H7 (cell line): ENCODE data around the gene CD79A. TPM values are rescaled to one million over a fixed set of nuclear protein-coding genes. Genes with fewer than 3 reads are reported as not detected.
A peak's percentile ranks its signal among the peaks of the same experiment; 100 is the strongest.

Source experiments
- DNase-seq: peaks from one replicate; pipeline ENCODE4 v3.0.0; 2012
- H3K27me3 ChIP-seq: 2 replicates; pipeline ENCODE4 v1.6.0; 2011; ENCODE audit warnings: mild to moderate bottlenecking, low read length; ENCODE audit not compliant: control insufficient read depth, insufficient read depth
- H3K36me3 ChIP-seq: replicated peaks from 2 replicates; pipeline ENCODE4 v1.5.1; 2011; ENCODE audit warnings: low read length; ENCODE audit not compliant: control insufficient read depth, insufficient read depth
- H3K4me3 ChIP-seq: 2 replicates; pipeline ENCODE4 v1.5.1; 2011; ENCODE audit warnings: low read depth, mild to moderate bottlenecking, control low read depth, low read length, moderate library complexity; ENCODE audit not compliant: insufficient read depth
- total RNA-seq: library from RNA; depleted of rRNA; stranded (reverse); fragments of >200 nt; shearing (Covaris generic); gene quantifications from 2 replicates; pipeline ENCODE4 v1.2.3, GENCODE V29; 2014

Gene CD79A
- total RNA-seq, 1 experiment from 2014 or later = not detected

DNA sequence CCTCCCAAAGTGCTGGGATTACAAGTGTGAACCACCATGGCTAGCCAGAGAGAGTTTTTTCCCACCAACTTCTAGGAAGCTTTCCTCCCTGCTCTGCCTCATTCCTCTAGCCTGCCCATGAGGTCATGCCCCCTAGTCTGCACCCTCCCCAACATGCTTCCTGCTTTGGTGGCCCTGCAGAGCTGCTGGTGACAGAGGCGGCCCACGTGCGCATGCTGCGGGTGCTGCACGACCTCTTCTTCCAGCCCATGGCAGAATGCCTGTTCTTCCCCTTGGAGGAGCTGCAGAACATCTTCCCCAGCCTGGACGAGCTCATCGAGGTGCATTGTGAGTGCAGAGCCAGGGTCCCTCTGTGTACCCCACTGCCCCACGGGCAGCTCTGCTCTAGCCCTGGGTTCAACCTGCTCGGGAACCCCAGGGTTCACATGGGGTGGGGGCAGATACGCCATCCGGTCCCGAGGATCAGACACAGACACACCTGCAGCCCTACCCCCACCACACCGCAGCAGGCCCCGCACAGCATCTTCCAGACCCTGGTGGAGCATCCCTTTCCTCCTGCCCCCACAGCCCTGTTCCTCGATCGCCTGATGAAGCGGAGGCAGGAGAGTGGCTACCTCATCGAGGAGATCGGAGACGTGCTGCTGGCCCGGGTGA, 24.8 kb downstream of the CD79A start:
- Histone ChIP-seq H3K4me3 (no peak overlapping the region), H3K27me3 (no peaks in the 10 kb centered on the region), H3K36me3 (peaks cover 18% of the 10 kb centered on the region)
- DNase-seq = no peak

DNA sequence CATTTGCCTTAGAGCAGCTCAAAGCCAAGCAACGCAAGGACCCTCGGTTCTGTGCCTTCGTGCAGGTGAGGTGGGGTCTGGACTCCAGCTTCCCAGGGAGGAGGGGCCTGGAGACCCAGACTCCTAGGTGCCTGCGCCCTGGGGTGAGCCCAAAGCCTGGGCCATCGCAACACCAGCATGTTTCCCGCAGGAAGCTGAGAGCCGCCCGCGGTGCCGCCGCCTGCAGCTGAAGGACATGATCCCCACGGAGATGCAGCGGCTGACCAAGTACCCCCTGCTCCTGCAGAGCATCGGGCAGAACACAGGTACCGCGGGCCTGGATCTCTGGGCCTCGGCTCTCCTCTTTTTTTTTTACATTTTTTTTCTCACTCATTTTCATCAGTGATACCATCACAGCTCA, 25.5 kb downstream of the CD79A start:
- no peak for DNase-seq
- no peaks in the 10 kb centered on the region for H3K27me3 ChIP-seq
- peaks cover 18% of the 10 kb centered on the region for H3K36me3 ChIP-seq
- H3K4me3 ChIP-seq = no peak overlapping the region

DNA sequence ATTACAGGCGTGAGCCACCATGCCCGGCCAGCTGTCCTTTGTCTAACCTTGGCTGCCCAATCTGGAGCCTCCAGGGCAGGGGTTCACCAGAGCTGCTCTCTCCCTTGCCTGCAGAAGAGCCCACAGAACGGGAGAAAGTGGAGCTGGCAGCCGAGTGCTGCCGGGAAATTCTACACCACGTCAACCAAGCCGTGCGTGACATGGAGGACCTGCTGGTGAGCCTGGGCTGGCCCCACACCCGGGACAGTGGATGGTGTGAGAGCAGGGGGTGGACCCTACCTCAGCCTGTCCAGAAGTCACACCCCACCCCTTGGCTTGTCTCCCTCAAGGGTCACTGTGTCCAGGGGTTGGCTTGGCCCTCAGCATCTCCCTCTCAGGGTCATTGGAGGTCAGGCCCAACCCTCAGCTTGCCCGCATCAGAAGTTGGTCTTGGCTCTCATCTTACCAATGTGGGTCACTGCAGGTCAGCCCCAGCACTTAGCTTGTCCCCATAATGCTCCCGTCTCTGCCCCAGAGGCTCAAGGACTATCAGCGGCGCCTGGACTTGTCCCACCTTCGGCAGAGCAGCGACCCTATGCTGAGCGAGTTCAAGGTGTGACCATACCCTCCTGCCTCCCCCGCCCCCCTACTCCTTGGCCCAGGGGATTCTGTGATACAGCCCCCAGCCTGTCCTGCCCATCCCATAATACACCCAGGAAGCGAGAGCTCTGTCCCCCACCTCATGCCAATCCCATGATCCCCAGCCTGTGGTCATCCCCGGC, 26.3 kb downstream of the CD79A start:
- DNase-seq = no peak
- no peak overlapping the region for H3K4me3 ChIP-seq
- no peaks in the 10 kb centered on the region for H3K27me3 ChIP-seq
- peaks cover 18% of the 10 kb centered on the region for H3K36me3 ChIP-seq

DNA sequence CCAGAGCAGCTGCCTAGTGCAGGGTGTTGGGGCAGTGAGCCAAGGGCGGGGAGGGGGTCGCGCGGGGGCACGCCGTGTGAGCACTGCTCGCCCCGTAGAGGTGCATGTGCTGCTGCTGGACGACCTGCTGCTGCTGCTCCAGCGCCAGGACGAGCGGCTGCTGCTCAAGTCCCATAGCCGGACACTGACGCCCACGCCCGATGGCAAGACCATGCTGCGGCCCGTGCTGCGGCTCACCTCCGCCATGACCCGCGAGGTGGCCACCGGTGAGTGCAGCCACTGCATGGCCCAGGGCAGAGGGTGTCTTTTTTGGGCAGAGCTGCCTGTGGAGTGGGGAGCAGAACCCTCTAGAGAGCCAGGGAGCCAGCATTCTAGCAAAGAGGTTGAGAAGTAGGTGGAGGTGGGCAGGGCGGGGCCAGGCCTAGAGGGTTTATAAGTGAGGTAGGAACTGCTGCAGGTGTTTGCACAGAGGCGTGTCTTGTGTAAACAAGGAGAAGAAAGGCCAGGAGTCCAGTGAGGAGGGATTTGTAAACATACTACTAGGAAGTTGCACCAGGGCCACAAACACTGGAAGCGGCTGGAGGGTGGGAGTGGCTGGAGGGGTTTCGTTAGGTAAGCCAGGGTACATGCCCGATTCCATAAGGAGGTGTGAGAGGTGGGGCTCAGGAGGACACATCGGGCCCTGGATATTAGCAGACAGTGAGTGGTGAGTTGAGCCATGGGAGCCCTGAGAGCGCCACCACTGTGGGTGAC, 27.2 kb downstream of the CD79A start:
- Histone ChIP-seq H3K4me3 (no peak overlapping the region), H3K36me3 (peaks cover 18% of the 10 kb centered on the region), H3K27me3 (peaks cover 3% of the 10 kb centered on the region)
- DNase-seq = no peak

DNA sequence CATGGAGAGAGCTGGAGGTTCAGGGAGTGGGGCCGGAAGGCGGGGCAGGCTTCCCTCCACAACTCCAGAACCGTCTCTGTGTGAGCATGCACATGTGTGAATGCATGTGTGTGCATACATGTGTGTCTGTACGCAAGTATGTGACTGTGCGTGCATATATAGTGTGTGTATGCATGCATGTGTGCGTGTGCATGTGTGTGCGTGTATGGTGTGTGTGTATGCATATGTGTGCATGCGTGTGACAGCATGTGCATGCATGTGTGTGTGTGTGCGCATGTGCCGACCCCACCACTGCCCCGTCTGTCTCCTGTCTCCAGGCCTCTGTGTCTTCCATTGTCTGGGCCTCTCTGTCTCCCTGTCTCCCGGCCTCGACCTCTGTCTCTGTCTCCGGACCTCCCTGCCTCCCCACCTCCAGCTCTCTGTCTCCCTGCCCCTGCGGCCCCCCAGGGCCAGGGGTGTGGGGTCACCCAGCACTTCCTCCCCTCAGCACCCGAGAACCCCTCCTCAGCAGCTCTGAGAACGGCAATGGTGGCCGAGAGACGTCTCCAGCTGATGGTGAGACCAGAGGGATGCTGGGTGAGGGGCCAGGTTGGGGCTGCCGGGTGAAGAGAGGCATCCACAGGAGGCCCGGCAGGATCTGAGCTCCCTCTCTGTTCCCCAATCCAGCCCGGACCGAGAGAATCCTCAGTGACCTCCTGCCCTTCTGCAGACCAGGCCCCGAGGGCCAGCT, 28.4 kb downstream of the CD79A start:
- peaks cover 14% of the 10 kb centered on the region for H3K36me3 ChIP-seq
- no peak for DNase-seq
- no peak overlapping the region for H3K4me3 ChIP-seq
- H3K27me3 ChIP-seq = peaks cover 14% of the 10 kb centered on the region

DNA sequence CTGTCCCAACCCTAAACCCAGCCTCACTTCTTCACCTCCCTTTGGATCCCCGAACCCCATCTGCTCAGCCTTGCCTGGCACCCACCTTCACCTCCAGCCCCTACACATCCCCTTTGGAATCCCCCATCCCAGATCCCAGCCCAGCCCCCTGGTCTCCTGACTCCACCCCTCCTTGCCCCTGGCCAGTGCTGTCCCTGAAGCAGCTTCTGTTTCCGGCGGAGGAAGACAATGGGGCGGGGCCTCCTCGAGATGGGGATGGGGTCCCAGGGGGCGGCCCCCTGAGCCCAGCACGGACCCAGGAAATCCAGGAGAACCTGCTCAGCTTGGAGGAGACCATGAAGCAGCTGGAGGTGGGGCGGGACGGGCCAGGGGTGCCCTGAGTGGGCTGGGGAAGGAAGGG, 29.2 kb downstream of the CD79A start:
- DNase-seq = peak; percentile 83

DNA sequence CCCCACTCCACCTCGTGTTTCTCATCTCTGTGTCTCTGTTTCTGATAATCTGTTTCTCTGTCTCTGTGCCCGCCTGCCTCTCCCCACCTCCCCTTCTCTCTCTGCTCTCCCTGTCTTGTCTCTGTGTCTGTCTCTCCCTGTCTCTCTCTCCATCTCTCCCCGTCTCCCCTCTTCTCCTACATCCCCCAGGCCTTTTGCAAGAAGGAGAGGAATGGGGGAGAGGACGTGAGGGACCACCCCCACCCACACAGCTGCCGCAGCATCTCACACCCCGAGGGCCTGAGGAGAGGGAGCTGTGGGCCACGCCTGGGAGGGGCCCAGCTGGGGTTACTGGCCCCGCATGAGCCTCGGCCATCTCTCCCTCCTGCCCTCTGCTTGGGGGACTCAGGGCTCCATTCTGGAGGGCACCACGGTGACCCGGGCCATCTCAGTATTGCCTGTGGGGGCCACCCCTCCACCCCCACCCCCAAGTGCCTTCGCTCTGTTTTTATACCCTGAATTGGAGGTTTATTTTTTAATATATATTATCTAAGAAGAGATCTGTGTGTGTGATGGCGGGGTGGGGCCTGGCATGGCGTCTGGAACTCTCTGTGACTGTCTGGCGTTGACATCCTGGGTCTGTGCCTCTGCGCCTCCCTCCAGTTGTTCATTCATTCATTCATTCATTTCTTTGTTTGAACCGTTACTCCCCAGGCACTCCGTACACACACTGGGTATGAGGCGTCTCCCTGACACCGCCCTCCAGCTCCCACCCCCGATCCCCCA, 30.0 kb downstream of the CD79A start:
- Histone ChIP-seq H3K4me3 (no peak overlapping the region), H3K36me3 (peaks cover 7% of the 10 kb centered on the region), H3K27me3 (peaks cover 30% of the 10 kb centered on the region)
- no peak for DNase-seq

More for the DNA sequence above, 29.2 kb downstream of the CD79A start:
- Histone ChIP-seq H3K36me3 (peaks cover 13% of the 10 kb centered on the region), H3K4me3 (no peak overlapping the region), H3K27me3 (peaks cover 22% of the 10 kb centered on the region)

DNA sequence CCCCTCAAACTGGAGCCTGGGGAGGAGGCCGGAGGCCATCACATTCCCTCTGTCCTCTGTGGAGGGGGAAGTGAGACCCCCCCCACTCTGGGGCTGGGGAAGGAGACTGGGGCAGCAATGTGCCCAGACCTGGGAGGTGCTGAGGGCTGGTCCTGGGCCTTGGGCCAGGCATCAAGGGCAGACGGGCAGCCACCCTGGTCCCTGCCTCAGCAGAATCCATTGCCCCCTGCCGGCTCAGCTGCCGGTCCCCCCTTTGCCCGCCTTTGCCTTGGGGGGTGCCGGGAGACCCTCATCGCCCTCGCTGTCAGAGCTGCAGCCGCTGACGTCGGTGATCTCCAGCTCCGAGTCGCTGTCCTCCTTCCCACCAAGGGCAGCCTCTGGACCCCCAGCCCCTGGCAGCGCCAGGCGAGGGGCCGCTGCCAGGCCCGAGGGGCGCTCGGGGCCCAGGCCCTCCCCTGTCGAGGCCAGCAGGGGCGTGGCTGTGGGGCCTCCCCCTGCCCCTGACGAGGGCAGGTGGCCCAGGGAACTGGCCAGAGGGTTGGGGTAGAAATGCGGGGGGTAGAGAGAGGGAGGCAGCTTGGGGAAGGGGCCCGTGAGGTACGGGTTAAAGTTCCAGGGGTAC, 31.0 kb downstream of the CD79A start:
- Histone ChIP-seq H3K27me3 (peaks cover 40% of the 10 kb centered on the region), H3K4me3 (no peak overlapping the region), H3K36me3 (peaks cover 3% of the 10 kb centered on the region)
- no peak for DNase-seq

DNA sequence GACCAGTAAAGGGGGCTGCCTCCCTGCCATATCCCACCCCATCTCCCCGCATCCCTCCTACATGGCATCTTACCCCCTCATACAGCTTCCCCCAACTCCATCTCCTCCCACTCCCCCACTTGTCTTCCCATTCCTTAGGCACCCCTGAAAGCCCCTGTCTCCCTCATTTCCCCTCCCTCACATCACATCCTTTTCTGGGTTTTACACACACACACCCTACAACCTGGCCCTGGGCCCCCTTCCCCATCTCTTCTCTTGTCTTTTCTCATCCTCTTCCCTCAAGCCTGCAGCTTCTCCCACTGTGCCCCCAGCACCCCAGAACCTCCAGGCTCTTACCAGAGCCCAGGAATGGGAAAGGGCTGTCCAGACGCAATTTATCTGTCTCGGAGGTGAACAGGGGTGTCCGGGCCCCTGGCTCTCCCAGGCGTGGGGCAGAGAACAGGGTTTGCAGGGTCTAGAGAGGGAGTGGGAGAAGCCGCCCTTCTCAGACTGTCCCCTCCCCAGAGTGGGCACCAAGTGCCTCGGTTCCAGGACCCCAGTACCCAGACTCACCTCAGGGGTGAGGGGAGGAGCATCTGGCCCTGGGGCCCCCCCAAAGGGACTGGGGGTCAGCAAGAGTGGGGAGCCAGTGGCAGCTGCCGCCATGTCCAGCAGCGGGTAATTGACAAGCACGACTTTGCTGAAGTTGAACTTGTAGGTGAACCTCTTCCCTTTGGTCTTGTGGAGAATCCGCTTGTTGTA, 31.8 kb downstream of the CD79A start:
- DNase-seq = no peak
- Histone ChIP-seq H3K4me3 (no peak overlapping the region), H3K36me3 (peaks cover 1% of the 10 kb centered on the region; the same call in 1 of the 2 replicates), H3K27me3 (peaks cover 48% of the 10 kb centered on the region)

DNA sequence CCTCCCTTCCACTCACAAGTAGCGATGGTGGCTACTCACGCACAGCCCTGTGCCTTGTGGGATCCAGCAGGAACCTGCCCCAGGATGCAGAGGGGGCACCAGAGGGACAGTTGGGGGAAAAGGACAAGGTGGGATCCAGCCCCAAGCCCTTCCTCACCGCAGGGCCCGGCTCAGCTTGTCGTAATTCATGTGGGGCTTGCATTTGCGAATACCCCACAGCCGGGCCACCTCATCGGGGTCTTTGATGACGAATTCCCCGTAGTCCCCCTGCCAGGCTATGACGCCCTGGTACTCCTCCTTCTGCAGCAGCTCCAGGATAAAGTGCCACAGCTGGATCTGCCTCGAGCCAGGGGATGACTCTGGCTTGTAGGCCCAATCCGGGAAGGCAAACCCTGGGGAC, 32.6 kb downstream of the CD79A start:
- H3K4me3 ChIP-seq = no peak overlapping the region
- no peak for DNase-seq
- peaks cover 1% of the 10 kb centered on the region; the same call in 1 of the 2 replicates for H3K36me3 ChIP-seq
- H3K27me3 ChIP-seq = peaks cover 55% of the 10 kb centered on the region

DNA sequence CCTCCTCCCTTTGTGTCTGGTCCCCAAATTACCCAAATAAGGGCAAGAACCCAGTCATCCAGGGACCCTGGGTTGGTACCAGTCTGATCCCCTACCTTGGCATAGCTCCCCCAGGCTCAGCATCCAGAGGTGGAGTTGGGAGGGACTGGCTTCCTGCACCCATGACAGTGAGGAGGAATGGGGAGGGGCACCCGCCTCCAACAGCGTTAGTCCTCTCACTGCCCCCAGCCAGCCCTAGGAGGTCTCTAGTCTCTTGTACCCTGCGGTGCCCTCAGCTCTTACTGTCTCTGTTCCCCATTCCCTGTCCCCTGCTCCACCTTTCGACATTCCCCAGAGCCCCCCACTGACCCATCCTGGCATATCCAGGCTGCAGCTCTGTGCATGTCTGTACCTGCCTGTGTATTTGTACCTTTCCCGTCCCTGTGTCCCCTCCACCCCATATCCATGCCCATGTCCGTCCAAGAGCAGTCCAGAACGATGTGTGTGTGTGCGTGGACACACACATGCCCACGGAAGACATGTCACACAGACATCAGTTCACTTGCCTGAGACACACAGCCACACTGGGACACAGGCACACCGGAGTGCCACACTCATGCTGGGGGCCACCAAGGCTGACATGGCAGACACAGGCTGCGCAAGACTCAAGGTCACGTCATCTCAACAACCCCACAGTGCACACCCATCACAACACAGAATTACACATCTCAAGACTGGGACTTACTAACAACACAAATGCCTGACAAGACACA, 33.3 kb downstream of the CD79A start:
- H3K4me3 ChIP-seq = no peak overlapping the region
- H3K27me3 ChIP-seq = peaks cover 62% of the 10 kb centered on the region
- peaks cover under 1% of the 10 kb centered on the region; the same call in 1 of the 2 replicates for H3K36me3 ChIP-seq
- DNase-seq = no peak

DNA sequence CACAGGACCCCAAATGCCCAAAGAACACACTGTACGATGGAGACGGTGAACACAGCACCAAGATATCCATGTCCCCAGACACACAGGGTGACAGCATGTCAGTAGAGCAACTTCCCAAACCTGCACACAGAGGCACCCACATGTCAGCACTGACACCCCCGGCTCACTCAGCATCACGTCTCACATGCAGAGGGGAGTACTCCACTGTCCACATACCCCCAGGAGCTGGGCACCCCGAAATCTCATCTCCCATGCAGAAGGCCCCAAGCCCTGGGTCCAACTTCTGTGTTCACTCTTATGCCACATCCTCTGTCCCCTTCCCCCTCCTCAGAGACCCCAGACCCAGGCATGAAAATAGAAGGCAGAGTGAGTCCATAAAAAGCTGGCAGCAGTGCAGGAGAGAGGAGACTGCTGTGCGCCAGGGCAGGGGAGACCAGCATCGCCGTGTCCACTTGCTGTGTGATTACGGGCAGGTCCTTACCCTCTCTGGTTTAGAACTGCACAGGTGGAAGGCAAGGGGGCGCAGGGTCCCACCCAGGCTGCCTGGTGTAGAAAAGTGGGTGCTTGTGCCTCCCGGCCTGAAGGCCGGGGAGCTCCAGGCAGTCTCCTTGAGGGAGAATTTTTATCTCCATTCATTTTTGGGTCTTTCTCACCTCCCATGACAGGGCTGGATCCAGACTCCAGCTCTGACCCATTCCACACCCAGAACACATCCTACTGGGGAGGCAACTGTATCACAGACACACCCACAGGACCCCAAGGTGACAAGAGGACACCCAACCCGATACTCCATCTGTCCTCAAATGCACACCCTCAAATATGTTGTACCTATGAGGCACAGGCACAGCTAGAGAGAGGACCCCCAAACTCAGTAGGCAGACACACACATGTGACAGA, 34.2 kb downstream of the CD79A start:
- DNase-seq = no peak
- peaks cover 70% of the 10 kb centered on the region for H3K27me3 ChIP-seq
- no peak overlapping the region for H3K4me3 ChIP-seq
- H3K36me3 ChIP-seq = no peaks in the 10 kb centered on the region
